Prostate gland (tissue), 2 donors: ENCODE data around the gene IGSF22. TPM values are rescaled to one million over a fixed set of nuclear protein-coding genes. Genes with fewer than 3 reads are reported as not detected.

Experiments used
- DNase-seq: peaks from one replicate; pipeline ENCODE4 v3.0.0-alpha.2; 2019; ENCODE audit warnings: low spot score
- H3K27ac ChIP-seq, 2 donors: fragments of 200-600 bp; sonication (generic); 2 replicates each; pipeline ENCODE4 v1.5.1; 2017 to 2019
- H3K27me3 ChIP-seq: fragments of 200-600 bp; sonication (generic); replicated peaks from 2 replicates; pipeline ENCODE4 v1.5.1; 2019; ENCODE audit not compliant: insufficient read depth
- H3K36me3 ChIP-seq, 2 donors: fragments of 200-600 bp; sonication (generic); 1 replicate in 1 of 2; 2 replicates in 1 of 2; pipeline versions ENCODE4 v1.5.1 to v1.8.1; 2017 to 2019
- H3K4me1 ChIP-seq: fragments of 200-600 bp; sonication (generic); replicated peaks from 2 replicates; pipeline ENCODE4 v1.5.1; 2019
- H3K4me3 ChIP-seq, 2 donors: fragments of 200-600 bp; sonication (generic); 2 replicates each; pipeline ENCODE4 v1.5.1; 2017 to 2019
- H3K9me3 ChIP-seq: fragments of 200-600 bp; sonication (generic); 2 replicates; pipeline ENCODE4 v1.5.1; 2017
- CTCF ChIP-seq, 4 experiments: fragments of 200-600 bp in 2 of 4; fragments of 450-650 bp in 2 of 4; sonication (generic) in 2 of 4; IDR thresholded peaks; 1 replicate in 3 of 4; 2 replicates in 1 of 4; pipeline ENCODE4 v1.5.1; 2016 to 2019; ENCODE audit warnings: antibody characterized with exemption in 4 of 4, mild to moderate bottlenecking in 2 of 4, moderate library complexity in 2 of 4
- POLR2A ChIP-seq: fragments of 450-650 bp; IDR thresholded peaks from one replicate; pipeline ENCODE4 v1.6.1; 2016; ENCODE audit warnings: antibody characterized with exemption, mild to moderate bottlenecking
- POLR2AphosphoS5 ChIP-seq: sonication (generic); formaldehyde crosslinking; IDR thresholded peaks from one replicate; pipeline ENCODE4 v1.6.1; 2017; ENCODE audit warnings: antibody characterized with exemption
- WGBS: methylation state at CpG from one replicate; pipeline ENCODE4 v1.1.5; 2018; 5-methylcytosine and 5-hydroxymethylcytosine counted together
- intact Hi-C: fragments of 100-400 bp; cut with DNase I; formaldehyde crosslinking; loops from one replicate; pipeline ENCODE4 v1.14.2; 2022
- total RNA-seq, 2 donors: library from RNA; depleted of rRNA; stranded (reverse); fragments of >200 nt; gene quantifications; one replicate each; pipeline ENCODE4 v1.1.0, GENCODE V29; 2016

Gene IGSF22
- total RNA-seq, 2 donors from 2014 or later = 0.82 to 1.1 TPM

- WGBS = 3% methylated on average over 41 of the region's 41 CpGs
These were observed 5.0 kb downstream of the IGSF22 start for GRCh38 chr11:18720808-18721560.

GRCh38 chr11:18720091-18720807, 5.7 kb downstream of the IGSF22 start:
- no peak for DNase-seq

More at GRCh38 chr11:18720808-18721560, 5.0 kb downstream of the IGSF22 start:
- no peaks in the 10 kb centered on the region for H3K9me3 ChIP-seq
- intact Hi-C loops = loop anchor here (5.0 kb wide), 1 partner anchor 89 kb away; the partner anchor contains the start of gene SPTY2D1
- peak overlapping the region; percentile 25 to 38 for H3K4me3 ChIP-seq
- DNase-seq = peak; percentile 79
- peak overlapping the region; percentile 23 to 32 for H3K27ac ChIP-seq
- no peaks in the 10 kb centered on the region for H3K4me1 ChIP-seq
- no peak for TF ChIP-seq POLR2A
- TF ChIP-seq CTCF (IDR thresholded peaks at IDR 0.05) = no peak
- peak; percentile 44 for TF ChIP-seq POLR2AphosphoS5
- H3K36me3 ChIP-seq = no peaks in the 10 kb centered on the region
- H3K27me3 ChIP-seq = no peaks in the 10 kb centered on the region

GRCh38 chr11:18715476-18715875, 10.5 kb downstream of the IGSF22 start:
- H3K4me1 ChIP-seq = no peaks in the 10 kb centered on the region
- WGBS = 81% methylated on average over 7 of the region's 7 CpGs
- no peaks in the 10 kb centered on the region for H3K27me3 ChIP-seq
- H3K9me3 ChIP-seq = no peaks in the 10 kb centered on the region
- TF ChIP-seq POLR2AphosphoS5 (no peak), CTCF (IDR thresholded peaks at IDR 0.05) (no peak), POLR2A (no peak)
- DNase-seq = no peak
- intact Hi-C loops = no loop called here
- H3K36me3 ChIP-seq = no peaks in the 10 kb centered on the region
- no peak overlapping the region for H3K4me3 ChIP-seq
- no peak overlapping the region for H3K27ac ChIP-seq

More at GRCh38 chr11:18720091-18720807, 5.7 kb downstream of the IGSF22 start:
- TF ChIP-seq POLR2AphosphoS5 (no peak), CTCF (IDR thresholded peaks at IDR 0.05) (no peak), POLR2A (no peak)
- no peak overlapping the region for H3K4me3 ChIP-seq
- H3K27me3 ChIP-seq = no peaks in the 10 kb centered on the region
- H3K36me3 ChIP-seq = no peaks in the 10 kb centered on the region
- no peaks in the 10 kb centered on the region for H3K9me3 ChIP-seq
- WGBS = 43% methylated on average over 5 of the region's 5 CpGs
- no peaks in the 10 kb centered on the region for H3K4me1 ChIP-seq
- intact Hi-C loops = loop anchor here (5.0 kb wide), 1 partner anchor 88 kb away; the partner anchor contains the start of gene SPTY2D1
- H3K27ac ChIP-seq = no peak overlapping the region

GRCh38 chr11:18714443-18714780, 11.6 kb downstream of the IGSF22 start:
- Histone ChIP-seq H3K9me3 (no peaks in the 10 kb centered on the region), H3K27me3 (no peaks in the 10 kb centered on the region), H3K4me1 (no peaks in the 10 kb centered on the region), H3K4me3 (no peak overlapping the region), H3K27ac (no peak overlapping the region), H3K36me3 (no peaks in the 10 kb centered on the region)
- intact Hi-C loops = no loop called here
- TF ChIP-seq POLR2AphosphoS5 = no peak
- no peak for TF ChIP-seq CTCF (IDR thresholded peaks at IDR 0.05)
- TF ChIP-seq POLR2A = no peak
- DNase-seq = no peak
- WGBS = 89% methylated on average over 10 of the region's 10 CpGs
